ENCODE measurements around the gene SYT8. TPM values are rescaled to one million over a fixed set of nuclear protein-coding genes. Genes with fewer than 3 reads are reported as not detected.
"Not testable (repeated sequence)": the region's sequence is repeated elsewhere in the genome, so short reads cannot be mapped to it uniquely, and the experiment has no call there.

Gene SYT8
- total RNA-seq, 1 experiment from 2014 or later, result 63.4 TPM

DNA sequence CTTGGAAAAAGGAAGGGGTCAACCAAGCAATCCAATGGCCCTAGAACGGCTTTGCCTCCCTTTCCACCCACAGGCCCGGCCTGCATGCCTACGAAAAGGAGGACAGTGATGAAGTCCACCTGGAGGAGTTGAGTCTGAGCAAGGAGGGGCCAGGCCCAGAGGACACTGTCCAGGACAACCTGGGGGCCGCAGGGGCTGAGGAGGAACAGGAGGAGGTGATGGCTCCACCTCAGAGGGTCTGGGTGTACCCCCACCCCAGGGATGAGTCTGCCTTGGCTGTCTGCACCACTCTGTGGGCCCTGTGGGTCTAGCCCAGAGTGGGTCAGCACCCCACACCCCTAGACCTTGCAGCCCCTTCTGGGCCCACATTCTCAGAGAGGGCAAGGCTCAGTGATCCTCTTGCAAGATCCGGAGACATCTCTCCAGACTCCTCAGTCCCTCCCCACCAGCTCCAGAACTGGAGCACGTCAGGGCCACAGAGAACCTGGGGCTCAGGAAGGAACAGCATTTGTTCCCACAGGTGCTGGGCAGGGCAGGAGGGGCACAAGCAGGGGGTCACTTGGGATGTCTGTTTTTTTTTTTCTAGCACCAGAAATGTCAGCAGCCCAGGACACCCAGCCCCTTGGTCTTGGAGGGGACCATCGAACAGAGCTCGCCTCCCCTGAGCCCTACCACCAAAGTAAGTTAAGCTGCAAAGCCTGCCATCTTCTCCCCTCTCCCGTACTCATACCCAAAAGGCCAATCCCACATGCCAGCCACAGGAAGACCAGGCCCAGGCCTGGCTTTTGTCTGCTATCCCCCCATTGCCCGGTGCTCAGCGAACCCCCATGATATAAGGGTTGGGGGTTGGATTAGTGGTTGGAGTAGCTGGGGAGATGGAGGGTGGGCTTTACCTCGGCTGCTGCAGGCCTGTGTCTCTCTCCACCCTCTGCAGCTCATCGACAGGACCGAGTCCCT is 48.8 kb downstream of the SYT8 start:
- DNase-seq (ENCODE audit: low spot score), result no peak

DNA sequence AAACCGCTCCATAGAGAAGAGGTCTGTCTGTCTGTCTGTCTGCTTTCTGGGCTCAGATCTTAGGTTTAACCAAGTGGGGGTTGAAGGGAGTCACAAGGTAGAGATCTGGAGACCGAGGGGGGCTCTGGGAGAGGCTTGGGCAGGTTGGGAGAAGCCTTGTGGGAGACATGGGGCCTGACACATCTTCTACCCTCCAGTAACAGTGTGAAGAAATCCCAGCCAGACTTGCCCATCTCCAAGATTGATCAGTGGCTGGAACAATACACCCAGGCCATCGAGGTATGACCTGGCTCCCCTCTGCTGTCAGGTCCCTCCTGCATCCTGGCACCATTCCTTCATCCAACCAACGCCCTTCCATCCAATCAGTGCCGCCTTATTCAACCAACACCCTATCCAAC is 49.5 kb downstream of the SYT8 start:
- no peak for DNase-seq (ENCODE audit: low spot score)

DNA sequence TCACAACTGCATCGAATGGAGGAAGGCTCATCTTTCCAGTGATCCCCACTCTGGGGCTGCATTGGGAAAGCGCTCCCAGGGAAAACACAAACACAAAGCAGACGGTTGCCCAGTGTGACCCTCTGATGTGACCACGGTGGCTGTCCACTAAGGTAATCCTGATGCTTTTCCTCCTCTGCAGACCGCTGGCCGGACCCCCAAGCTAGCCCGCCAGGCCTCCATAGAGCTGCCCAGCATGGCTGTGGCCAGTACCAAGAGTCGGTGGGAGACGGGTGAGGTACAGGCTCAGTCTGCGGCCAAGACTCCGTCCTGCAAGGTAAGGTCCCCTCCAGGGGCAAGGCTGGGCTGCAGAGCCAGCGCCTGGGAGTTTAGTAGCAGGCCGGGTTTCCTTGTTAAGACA is 51.8 kb downstream of the SYT8 start:
- DNase-seq (ENCODE audit: low spot score), result not testable (repeated sequence)

Small RNAs within 50 kb of the gene (small RNA-seq; reads per million reads assigned to genes)
- gene AC051649.1 (not detected), gene MIR4298 (not detected)

Other genes starting within 250 kb of the SYT8 start
- not detected in 2 replicates for gene KRTAP5-1, start 249.7 kb upstream of the SYT8 start, total RNA-seq (2014; rRNA removed; shearing (Covaris generic))
- not detected in 2 replicates for gene KRTAP5-2, start 236.7 kb upstream of the SYT8 start, total RNA-seq (2014; rRNA removed; shearing (Covaris generic))
- gene KRTAP5-3, start 226.5 kb upstream of the SYT8 start, total RNA-seq (2014; rRNA removed; shearing (Covaris generic)), result not detected in 2 replicates
- gene KRTAP5-4, start 212.9 kb upstream of the SYT8 start, total RNA-seq (2014; rRNA removed; shearing (Covaris generic)), result not detected in 2 replicates
- not detected in 2 replicates for gene KRTAP5-5, start 205.2 kb upstream of the SYT8 start, total RNA-seq (2014; rRNA removed; shearing (Covaris generic))
- not detected in 2 replicates for gene KRTAP5-6, start 137.8 kb upstream of the SYT8 start, total RNA-seq (2014; rRNA removed; shearing (Covaris generic))
- gene IFITM10, start 84.4 kb upstream of the SYT8 start, total RNA-seq (2014; rRNA removed; shearing (Covaris generic)), result 2.8 and 4.1 TPM in 2 replicates
- gene CTSD, start 71.1 kb upstream of the SYT8 start, total RNA-seq (2014; rRNA removed; shearing (Covaris generic)), result 1,063 and 1,119 TPM in 2 replicates
- gene TNNI2, start 4.0 kb downstream of the SYT8 start, total RNA-seq (2014; rRNA removed; shearing (Covaris generic)), result 4.6 and 17.2 TPM in 2 replicates
- 0.05 and 0.60 TPM in 2 replicates for gene LSP1, start 18.1 kb downstream of the SYT8 start, total RNA-seq (2014; rRNA removed; shearing (Covaris generic))
- not detected in 2 replicates for gene PRR33, start 56.9 kb downstream of the SYT8 start, total RNA-seq (2014; rRNA removed; shearing (Covaris generic))
- 0.23 TPM in 1 of 2 replicates, not detected in the other for gene TNNT3, start 84.7 kb downstream of the SYT8 start, total RNA-seq (2014; rRNA removed; shearing (Covaris generic))
- gene MRPL23, start 112.3 kb downstream of the SYT8 start, total RNA-seq (2014; rRNA removed; shearing (Covaris generic)), result 107 and 109 TPM in 2 replicates
- 0.81 TPM in 1 of 2 replicates, not detected in the other for gene H19, start 162.9 kb downstream of the SYT8 start, total RNA-seq (2014; rRNA removed; shearing (Covaris generic))

All from HT-29 (cell line).